ENCODE measurements around the gene ADARB1.

The ADARB1 gene

GRCh38 chr21:45220071-45220481, 145.7 kb downstream of the ADARB1 start:
- no peak for ATAC-seq
- TF ChIP-seq ZFP30 (CRISPR knock-in tag; IDR thresholded peaks at IDR 0.05): no peak
- TF ChIP-seq GLIS3 (CRISPR knock-in tag; IDR thresholded peaks at IDR 0.05): no peak
- TF ChIP-seq ZFP3 (CRISPR knock-in tag; IDR thresholded peaks at IDR 0.05): no peak
- TF ChIP-seq PPARA (CRISPR knock-in tag; IDR thresholded peaks at IDR 0.05; ENCODE audit: borderline replicate concordance): no peak
- no peak for TF ChIP-seq CSRNP3 (CRISPR knock-in tag; IDR thresholded peaks at IDR 0.05)
- TF ChIP-seq, protein P1, sequence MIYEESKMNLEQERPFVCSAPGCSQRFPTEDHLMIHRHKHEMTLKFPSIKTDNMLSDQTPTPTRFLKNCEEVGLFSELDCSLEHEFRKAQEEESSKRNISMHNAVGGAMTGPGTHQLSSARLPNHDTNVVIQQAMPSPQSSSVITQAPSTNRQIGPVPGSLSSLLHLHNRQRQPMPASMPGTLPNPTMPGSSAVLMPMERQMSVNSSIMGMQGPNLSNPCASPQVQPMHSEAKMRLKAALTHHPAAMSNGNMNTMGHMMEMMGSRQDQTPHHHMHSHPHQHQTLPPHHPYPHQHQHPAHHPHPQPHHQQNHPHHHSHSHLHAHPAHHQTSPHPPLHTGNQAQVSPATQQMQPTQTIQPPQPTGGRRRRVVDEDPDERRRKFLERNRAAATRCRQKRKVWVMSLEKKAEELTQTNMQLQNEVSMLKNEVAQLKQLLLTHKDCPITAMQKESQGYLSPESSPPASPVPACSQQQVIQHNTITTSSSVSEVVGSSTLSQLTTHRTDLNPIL (CRISPR knock-in tag; IDR thresholded peaks at IDR 0.05; ENCODE audit: low read depth): no peak
- no peak for TF ChIP-seq ZNF8 (CRISPR knock-in tag; IDR thresholded peaks at IDR 0.05)
- TF ChIP-seq ISL1 (CRISPR knock-in tag; IDR thresholded peaks at IDR 0.05): no peak
- no peak for TF ChIP-seq ZNF565 (CRISPR knock-in tag; conservative IDR thresholded peaks at IDR 0.05; ENCODE audit: low read depth)
- TF ChIP-seq BACH2 (CRISPR knock-in tag; IDR thresholded peaks at IDR 0.05; ENCODE audit: borderline replicate concordance): no peak
- no peak for TF ChIP-seq TCF4 (CRISPR knock-in tag; IDR thresholded peaks at IDR 0.05; ENCODE audit: borderline replicate concordance)
- no peak for TF ChIP-seq OSR1 (CRISPR knock-in tag; IDR thresholded peaks at IDR 0.05)
- no peak for TF ChIP-seq ZC3H10 (CRISPR knock-in tag; IDR thresholded peaks at IDR 0.05)
- TF ChIP-seq, protein P2, sequence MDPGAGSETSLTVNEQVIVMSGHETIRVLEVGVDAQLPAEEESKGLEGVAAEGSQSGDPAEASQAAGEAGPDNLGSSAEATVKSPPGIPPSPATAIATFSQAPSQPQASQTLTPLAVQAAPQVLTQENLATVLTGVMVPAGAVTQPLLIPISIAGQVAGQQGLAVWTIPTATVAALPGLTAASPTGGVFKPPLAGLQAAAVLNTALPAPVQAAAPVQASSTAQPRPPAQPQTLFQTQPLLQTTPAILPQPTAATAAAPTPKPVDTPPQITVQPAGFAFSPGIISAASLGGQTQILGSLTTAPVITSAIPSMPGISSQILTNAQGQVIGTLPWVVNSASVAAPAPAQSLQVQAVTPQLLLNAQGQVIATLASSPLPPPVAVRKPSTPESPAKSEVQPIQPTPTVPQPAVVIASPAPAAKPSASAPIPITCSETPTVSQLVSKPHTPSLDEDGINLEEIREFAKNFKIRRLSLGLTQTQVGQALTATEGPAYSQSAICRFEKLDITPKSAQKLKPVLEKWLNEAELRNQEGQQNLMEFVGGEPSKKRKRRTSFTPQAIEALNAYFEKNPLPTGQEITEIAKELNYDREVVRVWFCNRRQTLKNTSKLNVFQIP (CRISPR knock-in tag; IDR thresholded peaks at IDR 0.05; ENCODE audit: borderline replicate concordance, low read depth): no peak
- TF ChIP-seq PATZ1 (CRISPR knock-in tag; IDR thresholded peaks at IDR 0.05; ENCODE audit: borderline replicate concordance): no peak
- no peak for TF ChIP-seq SNAI2 (CRISPR knock-in tag; IDR thresholded peaks at IDR 0.05)
- TF ChIP-seq ZNF70 (CRISPR knock-in tag; IDR thresholded peaks at IDR 0.05): no peak
- no peak for TF ChIP-seq ARNTL (CRISPR knock-in tag; IDR thresholded peaks at IDR 0.05; ENCODE audit: borderline replicate concordance, low read depth)

- TF ChIP-seq ZFP30 (CRISPR knock-in tag; IDR thresholded peaks at IDR 0.05): no peak
- TF ChIP-seq ZNF565 (CRISPR knock-in tag; conservative IDR thresholded peaks at IDR 0.05; ENCODE audit: low read depth): no peak
- no peak for TF ChIP-seq CSDC2 (CRISPR knock-in tag; IDR thresholded peaks at IDR 0.05)
- TF ChIP-seq ZNF8 (CRISPR knock-in tag; IDR thresholded peaks at IDR 0.05): no peak
- no peak for TF ChIP-seq SNAI2 (CRISPR knock-in tag; IDR thresholded peaks at IDR 0.05)
- no peak for TF ChIP-seq ZC3H10 (CRISPR knock-in tag; IDR thresholded peaks at IDR 0.05)
- no peak for TF ChIP-seq RARB (CRISPR knock-in tag; IDR thresholded peaks at IDR 0.05)
- no peak for TF ChIP-seq TCF4 (CRISPR knock-in tag; IDR thresholded peaks at IDR 0.05; ENCODE audit: borderline replicate concordance)
- no peak for TF ChIP-seq ARNTL (CRISPR knock-in tag; IDR thresholded peaks at IDR 0.05; ENCODE audit: borderline replicate concordance, low read depth)
- TF ChIP-seq, protein P1 (CRISPR knock-in tag; IDR thresholded peaks at IDR 0.05; ENCODE audit: low read depth): no peak
- no peak for TF ChIP-seq ISL1 (CRISPR knock-in tag; IDR thresholded peaks at IDR 0.05)
- no peak for TF ChIP-seq TSHZ2 (CRISPR knock-in tag; IDR thresholded peaks at IDR 0.05)
Observed at GRCh38 chr21:45220714-45221490, 146.5 kb downstream of the ADARB1 start.

More at GRCh38 chr21:45220714-45221490, 146.5 kb downstream of the ADARB1 start:
- no peak for ATAC-seq
